NK-92 treated with Interleukin-12 subunit alpha and Interleukin-12 subunit beta, amount 100 ng/mL, for 24 hours (cell line): ENCODE results near the gene OR2V2.

Source experiments
- DNase-seq: peaks from one replicate; lab custom pipeline; 2025; lab: John Stamatoyannopoulos, UW

The OR2V2 gene

GRCh38 chr5:181190711-181191525 is 43.5 kb downstream of the OR2V2 start:
- no peak for DNase-seq

DNA sequence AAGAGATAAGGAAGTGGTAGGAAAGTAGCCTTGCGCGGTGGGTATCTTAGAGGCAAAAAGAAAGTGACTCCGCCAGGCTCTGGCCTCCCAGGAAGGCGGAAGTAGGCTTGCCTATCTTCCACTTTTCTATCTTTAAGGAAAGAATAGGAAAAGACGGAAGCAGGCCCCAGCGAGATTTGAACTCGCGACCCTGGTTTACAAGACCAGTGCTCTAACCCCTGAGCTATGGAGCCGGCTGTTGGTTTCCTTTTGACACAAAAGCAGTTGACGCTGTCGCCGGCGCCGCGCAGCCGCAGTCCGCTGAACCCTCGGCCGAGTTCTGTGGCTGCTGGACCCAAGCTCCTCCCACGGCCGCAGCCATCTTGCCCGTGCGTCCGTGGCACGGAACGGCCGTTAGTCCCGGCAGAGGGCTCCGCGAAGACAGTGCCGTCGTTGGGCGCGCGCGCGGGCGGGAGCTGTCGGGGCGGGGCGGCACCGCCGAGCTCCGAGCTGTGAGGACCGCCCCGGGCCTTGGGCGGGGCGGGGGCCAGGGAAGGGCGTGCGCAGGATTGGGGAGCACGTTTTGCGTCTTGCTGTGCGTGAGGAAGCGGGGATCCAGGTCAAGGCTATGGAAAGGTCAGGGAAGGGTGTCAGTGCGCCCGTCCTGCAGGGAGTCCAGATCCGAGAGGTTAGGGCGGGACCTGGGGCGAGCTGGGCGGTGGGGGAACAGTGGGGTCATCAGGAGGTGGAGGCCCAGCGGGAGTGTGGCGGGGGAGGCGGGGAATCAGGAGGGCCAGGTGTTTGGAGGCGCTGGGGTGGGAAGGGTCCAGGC is 44.3 kb downstream of the OR2V2 start:
- no peak for DNase-seq

DNA sequence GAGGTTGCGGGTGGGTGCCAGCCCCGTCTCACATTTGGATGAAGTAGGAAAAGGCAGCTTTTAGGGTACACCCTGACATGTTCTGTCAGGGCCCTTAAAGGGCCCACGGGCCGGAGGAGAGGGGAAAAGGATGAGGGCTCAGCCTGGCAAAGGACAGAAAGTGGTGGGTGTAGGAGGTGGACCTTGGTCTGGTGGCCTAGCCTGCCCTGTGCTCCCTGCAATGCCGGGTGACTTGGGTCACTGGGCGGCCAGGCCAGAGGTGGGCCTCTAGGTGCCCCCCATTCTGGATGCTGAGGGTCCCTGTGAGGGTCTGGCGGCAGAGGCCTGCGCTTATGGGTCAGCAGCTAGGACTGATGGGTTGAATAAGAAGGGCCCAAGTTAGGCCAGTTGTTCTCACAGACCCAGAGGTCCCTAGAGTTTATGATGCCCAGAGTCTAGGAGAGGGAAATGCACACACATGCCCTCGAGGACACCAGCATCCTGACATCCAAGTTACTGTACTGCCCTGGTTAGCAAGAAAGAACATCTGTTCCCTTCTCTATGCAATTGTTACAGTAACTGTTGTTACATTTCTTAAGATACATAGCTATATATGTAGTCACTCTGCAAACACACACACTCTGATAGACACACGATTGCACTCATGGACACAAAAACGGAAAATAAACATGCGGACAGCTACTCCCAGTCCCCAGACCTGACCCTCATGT is 45.1 kb downstream of the OR2V2 start:
- no peak for DNase-seq

- DNase-seq: no peak
Measured at GRCh38 chr5:181193656-181194055, 46.3 kb downstream of the OR2V2 start.

- DNase-seq: no peak
Measured at GRCh38 chr5:181194489-181195248, 47.3 kb downstream of the OR2V2 start.

DNA sequence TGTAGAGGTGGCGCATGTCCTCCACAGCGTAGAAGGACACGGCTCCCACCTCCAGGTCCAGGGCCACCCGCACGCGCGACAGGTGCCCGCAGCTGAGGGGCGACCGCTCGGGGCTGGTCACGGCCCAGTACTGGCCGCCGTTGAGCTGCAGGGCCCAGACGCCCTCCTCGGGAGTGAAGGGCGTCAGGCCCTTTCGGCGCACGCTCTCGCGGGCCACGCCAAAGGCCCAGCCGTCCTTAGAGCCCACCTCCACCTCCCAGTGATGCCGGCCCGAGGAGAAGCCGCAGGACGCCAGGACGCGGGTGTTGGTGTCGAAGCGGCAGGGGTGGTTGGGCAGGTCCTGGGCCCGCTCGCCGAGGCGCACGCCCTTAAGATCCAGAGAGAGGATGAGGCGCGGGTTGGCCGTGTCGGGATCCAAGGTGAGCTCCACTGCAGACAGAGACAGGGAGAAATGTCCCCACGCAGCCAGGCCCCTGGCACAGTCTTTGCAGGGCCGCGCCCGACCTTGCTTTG is 47.9 kb downstream of the OR2V2 start:
- no peak for DNase-seq

GRCh38 chr5:181197326-181197951 is 50.1 kb downstream of the OR2V2 start:
- DNase-seq: no peak

- no peak for DNase-seq
Measured at GRCh38 chr5:181198106-181198685, 50.8 kb downstream of the OR2V2 start.

GRCh38 chr5:181198905-181199519 is 51.6 kb downstream of the OR2V2 start:
- DNase-seq: no peak

DNA sequence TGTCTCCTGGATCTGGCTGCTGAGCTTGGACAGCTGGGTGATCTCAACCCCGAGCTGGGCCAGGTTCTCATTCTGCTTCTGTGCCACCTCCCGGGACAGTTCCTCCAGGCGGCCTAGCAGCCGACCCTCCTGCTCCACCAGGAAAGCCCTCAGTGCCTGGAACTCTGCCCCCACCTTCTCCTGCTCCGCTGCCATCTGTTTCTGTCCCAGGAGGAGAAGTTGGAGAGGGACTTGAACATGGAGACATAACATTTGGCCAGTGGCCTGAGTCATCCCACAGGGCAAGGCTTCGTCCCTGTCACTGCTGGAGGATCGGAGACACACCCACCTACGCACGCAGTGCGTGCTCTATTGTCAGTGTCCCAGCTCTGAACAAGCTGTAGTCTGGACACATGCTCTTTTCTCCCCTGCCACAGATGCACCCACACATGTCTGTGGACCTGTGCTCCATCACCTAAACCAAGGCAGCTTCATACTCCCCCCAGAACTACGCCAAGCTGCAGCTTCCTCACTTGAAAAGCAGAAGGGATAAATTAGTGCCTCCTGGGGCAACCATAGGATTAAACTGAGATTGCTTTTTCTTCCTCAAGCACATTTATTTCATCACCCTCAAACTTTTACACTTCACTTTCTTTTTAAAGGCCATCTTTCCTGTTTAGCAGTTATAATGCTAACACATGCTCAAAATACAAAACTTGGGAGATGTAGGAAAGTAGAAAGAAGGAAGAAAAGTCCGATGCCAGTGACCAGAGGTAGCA is 52.7 kb downstream of the OR2V2 start:
- DNase-seq: no peak

DNA sequence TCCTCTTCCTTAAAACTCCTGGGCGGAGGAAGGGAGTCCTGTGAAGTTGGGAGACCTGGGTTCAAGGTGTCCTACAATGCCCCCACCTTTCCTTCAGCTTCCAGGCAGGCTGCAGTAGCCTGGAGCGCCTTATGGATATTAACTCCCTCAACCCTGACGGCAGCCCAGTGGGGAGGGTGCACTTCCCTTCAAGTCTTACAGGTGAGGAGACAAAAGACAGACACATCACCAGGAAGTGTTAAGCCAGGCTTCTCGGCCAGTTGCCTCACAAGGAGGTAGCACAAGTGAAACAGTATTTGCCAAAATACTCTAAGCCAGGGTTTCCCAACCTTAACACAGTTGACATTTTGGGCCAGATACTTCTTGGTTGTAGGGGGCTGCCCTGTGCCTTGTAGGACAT is 53.4 kb downstream of the OR2V2 start:
- no peak for DNase-seq

- DNase-seq: no peak
Measured at GRCh38 chr5:181203093-181203711, 55.8 kb downstream of the OR2V2 start.

GRCh38 chr5:181203777-181204112 is 56.4 kb downstream of the OR2V2 start:
- no peak for DNase-seq

GRCh38 chr5:181204113-181204825 is 56.9 kb downstream of the OR2V2 start:
- no peak for DNase-seq

DNA sequence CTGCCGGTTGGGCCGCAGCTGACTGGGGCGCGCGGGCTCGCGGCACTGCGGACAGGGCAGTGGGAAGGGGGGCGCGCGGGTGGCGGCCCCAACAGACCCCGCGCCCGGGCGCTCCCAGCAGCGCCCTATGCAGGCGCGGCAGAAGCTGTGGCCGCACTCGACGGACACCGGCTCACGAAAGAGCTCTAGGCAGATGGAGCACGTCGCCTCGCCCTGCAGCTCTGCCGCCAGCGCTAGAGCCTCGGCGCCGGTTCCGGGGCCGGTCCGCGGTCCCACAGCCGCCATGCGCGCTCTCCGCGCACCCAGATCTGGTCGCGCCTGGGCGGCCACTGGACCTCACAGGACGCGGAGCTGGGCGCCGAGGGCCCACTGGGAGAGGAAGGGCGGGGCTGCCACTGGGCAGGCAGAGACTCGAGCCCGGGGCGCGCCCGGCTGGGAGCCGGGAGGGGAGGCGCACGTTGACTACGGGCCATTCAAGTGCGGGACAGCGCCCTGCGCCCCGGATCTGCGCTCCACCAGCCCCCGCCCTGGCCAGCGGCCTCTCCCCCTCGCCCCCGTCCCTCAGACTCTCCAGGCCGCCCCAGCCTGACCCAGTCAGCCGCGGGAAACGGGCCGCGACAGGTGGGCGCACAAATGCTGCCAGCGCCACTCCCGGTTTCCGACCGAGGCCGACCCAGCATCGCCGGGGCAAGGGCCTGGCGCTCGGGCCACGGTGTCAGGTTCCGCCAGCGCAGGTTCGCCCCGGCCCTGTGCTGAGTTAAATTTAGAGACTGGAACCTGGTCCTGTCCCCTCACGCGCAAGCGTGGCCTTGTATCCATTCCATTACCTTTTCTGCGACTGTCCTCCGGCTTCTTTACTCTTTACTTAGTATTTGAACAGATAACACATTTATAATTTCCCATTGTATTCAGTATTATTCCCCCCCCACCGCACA is 57.7 kb downstream of the OR2V2 start, which contains the start of gene TRIM7:
Gene TRIM7 (minus strand): TSS at position 371 of the 935 bp plus-strand sequence. CDS start 86 bp downstream, at position 285.
- no peak for DNase-seq

DNA sequence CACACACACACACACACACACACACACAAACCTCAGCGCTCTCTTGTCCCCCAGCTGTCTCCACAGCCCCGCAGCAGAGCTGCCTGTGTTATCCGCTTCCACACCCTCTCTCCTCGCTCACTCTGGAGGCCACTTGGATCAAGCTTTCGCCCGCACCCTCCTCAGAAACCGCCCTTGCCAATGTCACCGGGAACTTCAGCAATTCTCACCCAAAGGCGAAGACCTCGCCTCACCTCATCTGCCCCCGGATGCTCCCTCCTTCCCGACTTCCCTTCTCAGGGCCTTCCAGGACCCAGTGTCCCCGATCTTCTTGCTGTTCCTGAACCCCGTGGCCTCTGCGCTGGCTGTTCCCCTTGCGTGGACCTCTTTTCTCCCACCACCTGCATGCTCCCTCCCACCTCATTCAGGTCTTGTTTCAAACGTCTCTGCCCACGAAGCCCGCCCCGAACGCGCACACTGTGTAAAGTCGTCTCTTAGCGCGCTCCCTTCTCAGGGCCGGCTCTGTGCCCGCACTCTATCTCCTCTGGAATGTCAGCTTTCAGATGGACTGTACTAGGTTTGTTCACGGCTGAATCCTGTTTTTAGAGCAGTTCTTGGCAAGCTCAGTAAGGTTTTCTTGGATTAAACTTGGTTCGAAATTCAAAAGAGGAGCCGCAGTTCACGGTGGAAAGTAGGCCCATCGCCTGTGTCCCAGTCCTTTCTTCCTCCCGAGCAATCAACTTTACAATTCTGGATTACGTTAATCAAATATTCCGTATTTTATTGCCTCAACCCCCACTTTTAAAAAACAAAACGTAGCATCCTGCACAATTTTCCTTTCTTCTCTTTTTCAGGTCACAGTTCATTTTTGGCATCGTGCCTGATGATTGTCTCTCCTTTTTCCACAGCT is 58.6 kb downstream of the OR2V2 start:
- no peak for DNase-seq
